ENCODE data around the gene SENP5. TPM values are rescaled to one million over a fixed set of nuclear protein-coding genes. Genes with fewer than 3 reads are reported as not detected.

The SENP5 gene
- total and polyA plus RNA-seq, 9 of the 15 experiments (the other 6 are each of a cell fraction or from before 2014, with no cell fraction given): 18.3 to 59.7 (median 35.8) TPM

DNA sequence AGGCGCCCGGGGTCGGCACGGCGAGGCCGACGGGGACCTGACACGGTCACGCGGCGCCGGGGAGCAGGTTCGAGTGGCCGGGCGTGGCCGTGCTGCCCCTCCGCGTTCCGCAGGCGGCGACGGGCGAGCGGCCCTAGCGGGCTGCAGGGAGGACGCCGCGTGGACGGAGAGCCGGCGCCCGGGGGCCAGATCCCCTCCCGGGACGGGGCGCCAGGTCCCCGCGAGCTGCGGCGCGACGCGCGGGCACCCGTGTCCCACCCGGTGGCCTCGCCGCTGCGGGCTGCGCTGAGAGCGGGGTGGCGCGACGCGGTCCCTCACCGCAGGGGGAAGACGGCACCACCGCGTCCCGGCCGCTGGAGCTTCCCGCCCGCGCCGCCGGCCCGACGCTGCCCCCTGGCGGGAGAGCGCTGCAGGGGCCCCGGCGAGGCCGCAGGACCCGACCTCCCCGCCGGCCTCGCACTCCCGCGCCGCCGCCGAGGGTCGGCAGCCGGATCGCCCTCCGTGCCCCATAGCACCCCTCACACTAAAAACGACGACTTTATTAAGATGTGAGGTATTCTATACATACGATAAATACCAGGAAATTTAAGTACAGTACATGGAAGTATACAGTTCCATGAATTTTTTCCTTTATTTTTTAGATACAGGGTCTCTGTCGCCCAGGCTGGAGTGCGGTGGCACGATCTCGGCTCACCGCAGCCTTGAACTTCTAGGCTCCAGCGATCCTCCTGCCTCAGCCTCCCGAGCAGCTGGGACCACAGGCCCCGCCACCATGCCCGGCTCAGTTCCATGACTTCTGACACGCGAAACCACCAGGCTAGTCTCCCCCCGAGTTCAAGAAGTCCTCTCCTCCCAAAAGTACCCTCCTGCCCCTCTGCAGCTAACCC lies 102.2 kb downstream of the SENP5 start (continued):
- TF ChIP-seq ZNF408 (CRISPR knock-in tag; IDR thresholded peaks at IDR 0.05; ENCODE audit: low read depth) (no peak), ZC3H4 (CRISPR knock-in tag; IDR thresholded peaks at IDR 0.05; ENCODE audit: borderline replicate concordance) (peak; percentile 85; the same call in 1 of the 2 replicates), KLF1 (tag; IDR thresholded peaks at IDR 0.05) (no peak), SMARCA4 (IDR thresholded peaks at IDR 0.05) (no peak), STAG1 (CRISPR knock-in tag; IDR thresholded peaks at IDR 0.05; ENCODE audit: borderline replicate concordance) (peak; percentile 86), HDAC6 (IDR thresholded peaks at IDR 0.05; ENCODE audit: low read depth, low read length) (no peak), RBFOX2 (IDR thresholded peaks at IDR 0.05; ENCODE audit: low read depth, low read length) (peak; percentile 76), ELF1 (tag; IDR thresholded peaks at IDR 0.05) (0 out of 2 replicates have a peak, but pooled peaks have one; percentile 15), ESRRB (CRISPR knock-in tag; IDR thresholded peaks at IDR 0.05; ENCODE audit: borderline replicate concordance) (no peak), KAT7 (CRISPR knock-in tag; IDR thresholded peaks at IDR 0.05; ENCODE audit: borderline replicate concordance) (no peak), SIN3B (IDR thresholded peaks at IDR 0.05; ENCODE audit: low read depth) (peak; percentile 58), SAFB2 (IDR thresholded peaks at IDR 0.05; ENCODE audit: borderline replicate concordance, low read depth, low read length, severe bottlenecking) (no peak)
- TF ChIP-seq, protein P1, sequence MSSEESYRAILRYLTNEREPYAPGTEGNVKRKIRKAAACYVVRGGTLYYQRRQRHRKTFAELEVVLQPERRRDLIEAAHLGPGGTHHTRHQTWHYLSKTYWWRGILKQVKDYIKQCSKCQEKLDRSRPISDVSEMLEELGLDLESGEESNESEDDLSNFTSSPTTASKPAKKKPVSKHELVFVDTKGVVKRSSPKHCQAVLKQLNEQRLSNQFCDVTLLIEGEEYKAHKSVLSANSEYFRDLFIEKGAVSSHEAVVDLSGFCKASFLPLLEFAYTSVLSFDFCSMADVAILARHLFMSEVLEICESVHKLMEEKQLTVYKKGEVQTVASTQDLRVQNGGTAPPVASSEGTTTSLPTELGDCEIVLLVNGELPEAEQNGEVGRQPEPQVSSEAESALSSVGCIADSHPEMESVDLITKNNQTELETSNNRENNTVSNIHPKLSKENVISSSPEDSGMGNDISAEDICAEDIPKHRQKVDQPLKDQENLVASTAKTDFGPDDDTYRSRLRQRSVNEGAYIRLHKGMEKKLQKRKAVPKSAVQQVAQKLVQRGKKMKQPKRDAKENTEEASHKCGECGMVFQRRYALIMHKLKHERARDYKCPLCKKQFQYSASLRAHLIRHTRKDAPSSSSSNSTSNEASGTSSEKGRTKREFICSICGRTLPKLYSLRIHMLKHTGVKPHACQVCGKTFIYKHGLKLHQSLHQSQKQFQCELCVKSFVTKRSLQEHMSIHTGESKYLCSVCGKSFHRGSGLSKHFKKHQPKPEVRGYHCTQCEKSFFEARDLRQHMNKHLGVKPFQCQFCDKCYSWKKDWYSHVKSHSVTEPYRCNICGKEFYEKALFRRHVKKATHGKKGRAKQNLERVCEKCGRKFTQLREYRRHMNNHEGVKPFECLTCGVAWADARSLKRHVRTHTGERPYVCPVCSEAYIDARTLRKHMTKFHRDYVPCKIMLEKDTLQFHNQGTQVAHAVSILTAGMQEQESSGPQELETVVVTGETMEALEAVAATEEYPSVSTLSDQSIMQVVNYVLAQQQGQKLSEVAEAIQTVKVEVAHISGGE (CRISPR knock-in tag; IDR thresholded peaks at IDR 0.05): peak in 1 of 3 experiments; percentile 20; a peak in 1 of 6 replicates
- TF ChIP-seq, protein P2, sequence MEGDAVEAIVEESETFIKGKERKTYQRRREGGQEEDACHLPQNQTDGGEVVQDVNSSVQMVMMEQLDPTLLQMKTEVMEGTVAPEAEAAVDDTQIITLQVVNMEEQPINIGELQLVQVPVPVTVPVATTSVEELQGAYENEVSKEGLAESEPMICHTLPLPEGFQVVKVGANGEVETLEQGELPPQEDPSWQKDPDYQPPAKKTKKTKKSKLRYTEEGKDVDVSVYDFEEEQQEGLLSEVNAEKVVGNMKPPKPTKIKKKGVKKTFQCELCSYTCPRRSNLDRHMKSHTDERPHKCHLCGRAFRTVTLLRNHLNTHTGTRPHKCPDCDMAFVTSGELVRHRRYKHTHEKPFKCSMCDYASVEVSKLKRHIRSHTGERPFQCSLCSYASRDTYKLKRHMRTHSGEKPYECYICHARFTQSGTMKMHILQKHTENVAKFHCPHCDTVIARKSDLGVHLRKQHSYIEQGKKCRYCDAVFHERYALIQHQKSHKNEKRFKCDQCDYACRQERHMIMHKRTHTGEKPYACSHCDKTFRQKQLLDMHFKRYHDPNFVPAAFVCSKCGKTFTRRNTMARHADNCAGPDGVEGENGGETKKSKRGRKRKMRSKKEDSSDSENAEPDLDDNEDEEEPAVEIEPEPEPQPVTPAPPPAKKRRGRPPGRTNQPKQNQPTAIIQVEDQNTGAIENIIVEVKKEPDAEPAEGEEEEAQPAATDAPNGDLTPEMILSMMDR (IDR thresholded peaks at IDR 0.05 in 2 of 3, conservative IDR thresholded peaks at IDR 0.05 in 1 of 3; ENCODE audit: insufficient read depth in 2 of 3, low read depth in 1 of 3, low read length in 3 of 3): peak; percentile 57 to 97 (median 76)
- TF ChIP-seq, protein P3, sequence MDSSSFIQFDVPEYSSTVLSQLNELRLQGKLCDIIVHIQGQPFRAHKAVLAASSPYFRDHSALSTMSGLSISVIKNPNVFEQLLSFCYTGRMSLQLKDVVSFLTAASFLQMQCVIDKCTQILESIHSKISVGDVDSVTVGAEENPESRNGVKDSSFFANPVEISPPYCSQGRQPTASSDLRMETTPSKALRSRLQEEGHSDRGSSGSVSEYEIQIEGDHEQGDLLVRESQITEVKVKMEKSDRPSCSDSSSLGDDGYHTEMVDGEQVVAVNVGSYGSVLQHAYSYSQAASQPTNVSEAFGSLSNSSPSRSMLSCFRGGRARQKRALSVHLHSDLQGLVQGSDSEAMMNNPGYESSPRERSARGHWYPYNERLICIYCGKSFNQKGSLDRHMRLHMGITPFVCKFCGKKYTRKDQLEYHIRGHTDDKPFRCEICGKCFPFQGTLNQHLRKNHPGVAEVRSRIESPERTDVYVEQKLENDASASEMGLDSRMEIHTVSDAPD (CRISPR knock-in tag; IDR thresholded peaks at IDR 0.05): no peak
- TF ChIP-seq, protein P4, sequence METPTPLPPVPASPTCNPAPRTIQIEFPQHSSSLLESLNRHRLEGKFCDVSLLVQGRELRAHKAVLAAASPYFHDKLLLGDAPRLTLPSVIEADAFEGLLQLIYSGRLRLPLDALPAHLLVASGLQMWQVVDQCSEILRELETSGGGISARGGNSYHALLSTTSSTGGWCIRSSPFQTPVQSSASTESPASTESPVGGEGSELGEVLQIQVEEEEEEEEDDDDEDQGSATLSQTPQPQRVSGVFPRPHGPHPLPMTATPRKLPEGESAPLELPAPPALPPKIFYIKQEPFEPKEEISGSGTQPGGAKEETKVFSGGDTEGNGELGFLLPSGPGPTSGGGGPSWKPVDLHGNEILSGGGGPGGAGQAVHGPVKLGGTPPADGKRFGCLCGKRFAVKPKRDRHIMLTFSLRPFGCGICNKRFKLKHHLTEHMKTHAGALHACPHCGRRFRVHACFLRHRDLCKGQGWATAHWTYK (CRISPR knock-in tag; IDR thresholded peaks at IDR 0.05): 0 out of 2 replicates have a peak, but pooled peaks have one; percentile 79

All from K562 (cell line).